Coronary artery (tissue), 2 donors: ENCODE results near the gene TRIM56.
A peak's percentile ranks its signal among the peaks of the same experiment; 100 is the strongest.

Experiments used
- DNase-seq: peaks from one replicate; pipeline ENCODE4 v3.0.0-alpha.2; 2017; ENCODE audit warnings: low spot score
- H3K27ac ChIP-seq, 2 donors: fragments of 200-600 bp; sonication (generic); one replicate each; pipeline ENCODE4 v1.5.1; 2016 to 2019
- H3K4me3 ChIP-seq: fragments of 200-600 bp; sonication (generic); 2 replicates; pipeline ENCODE4 v1.5.1; 2016; ENCODE audit warnings: mild to moderate bottlenecking, moderate library complexity
- TF ChIP-seq, protein P1 (sequence below): fragments of 200-600 bp; sonication (generic); IDR thresholded peaks from one replicate; pipeline ENCODE4 v1.5.1; 2019; ENCODE audit warnings: antibody characterized with exemption

TRIM56 gene

DNA sequence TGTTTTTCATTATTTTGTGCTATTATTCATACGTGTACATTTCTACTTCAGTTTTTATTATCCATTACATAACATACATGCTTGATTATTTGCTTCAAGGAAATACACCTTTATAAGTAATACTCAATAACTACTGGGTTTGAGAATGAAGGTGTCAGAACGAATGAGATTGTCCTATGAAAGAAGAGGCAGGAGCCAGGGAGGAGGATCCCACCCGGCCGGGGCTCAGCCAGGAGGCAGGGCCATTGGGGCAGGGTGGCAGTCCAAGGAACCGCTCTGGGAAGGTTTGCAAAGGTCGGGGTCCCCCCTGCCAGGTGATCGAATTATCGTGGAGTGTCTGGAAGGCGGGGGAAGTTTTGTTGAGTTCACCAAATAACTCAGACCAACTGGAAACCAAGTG lies 9.1 kb downstream of the TRIM56 start:
- peak overlapping the region in 1 of 2 donors; percentile 52 for H3K27ac ChIP-seq
- DNase-seq = no peak
- H3K4me3 ChIP-seq = no peak overlapping the region
- TF ChIP-seq, protein P1, sequence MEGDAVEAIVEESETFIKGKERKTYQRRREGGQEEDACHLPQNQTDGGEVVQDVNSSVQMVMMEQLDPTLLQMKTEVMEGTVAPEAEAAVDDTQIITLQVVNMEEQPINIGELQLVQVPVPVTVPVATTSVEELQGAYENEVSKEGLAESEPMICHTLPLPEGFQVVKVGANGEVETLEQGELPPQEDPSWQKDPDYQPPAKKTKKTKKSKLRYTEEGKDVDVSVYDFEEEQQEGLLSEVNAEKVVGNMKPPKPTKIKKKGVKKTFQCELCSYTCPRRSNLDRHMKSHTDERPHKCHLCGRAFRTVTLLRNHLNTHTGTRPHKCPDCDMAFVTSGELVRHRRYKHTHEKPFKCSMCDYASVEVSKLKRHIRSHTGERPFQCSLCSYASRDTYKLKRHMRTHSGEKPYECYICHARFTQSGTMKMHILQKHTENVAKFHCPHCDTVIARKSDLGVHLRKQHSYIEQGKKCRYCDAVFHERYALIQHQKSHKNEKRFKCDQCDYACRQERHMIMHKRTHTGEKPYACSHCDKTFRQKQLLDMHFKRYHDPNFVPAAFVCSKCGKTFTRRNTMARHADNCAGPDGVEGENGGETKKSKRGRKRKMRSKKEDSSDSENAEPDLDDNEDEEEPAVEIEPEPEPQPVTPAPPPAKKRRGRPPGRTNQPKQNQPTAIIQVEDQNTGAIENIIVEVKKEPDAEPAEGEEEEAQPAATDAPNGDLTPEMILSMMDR = no peak

DNA sequence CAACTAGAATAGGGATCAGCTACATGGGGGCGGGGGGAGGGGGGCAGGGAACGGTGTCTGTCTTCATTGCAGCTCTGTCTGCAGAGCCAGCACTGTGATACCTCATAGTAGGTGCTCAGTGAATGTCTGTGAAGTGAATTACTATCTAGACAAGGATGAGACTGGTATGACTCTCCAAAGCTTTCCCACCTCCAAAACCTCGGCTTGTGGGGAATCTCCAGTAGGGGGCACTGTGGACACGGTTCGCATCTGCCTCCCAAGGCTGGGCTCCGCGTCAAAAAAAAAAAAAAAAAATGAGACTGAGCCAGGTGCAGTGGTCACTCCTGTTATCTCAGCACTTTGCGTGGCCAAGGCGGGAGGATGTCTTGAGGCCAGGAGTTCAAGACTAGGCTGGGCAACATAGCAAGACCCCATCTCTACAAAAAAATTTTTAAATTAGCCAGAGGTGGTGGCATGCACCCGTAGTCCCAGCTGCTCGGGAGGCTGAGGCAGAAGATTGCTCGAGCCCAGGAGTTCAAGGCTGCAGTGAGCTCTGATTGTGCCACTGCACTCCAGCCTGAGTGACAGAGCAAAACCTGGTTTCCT lies 9.6 kb downstream of the TRIM56 start:
- TF ChIP-seq, protein P1 = peak; percentile 59
- Histone ChIP-seq H3K27ac (peak overlapping the region in 1 of 2 donors; percentile 52), H3K4me3 (no peak overlapping the region)
- DNase-seq = no peak

DNA sequence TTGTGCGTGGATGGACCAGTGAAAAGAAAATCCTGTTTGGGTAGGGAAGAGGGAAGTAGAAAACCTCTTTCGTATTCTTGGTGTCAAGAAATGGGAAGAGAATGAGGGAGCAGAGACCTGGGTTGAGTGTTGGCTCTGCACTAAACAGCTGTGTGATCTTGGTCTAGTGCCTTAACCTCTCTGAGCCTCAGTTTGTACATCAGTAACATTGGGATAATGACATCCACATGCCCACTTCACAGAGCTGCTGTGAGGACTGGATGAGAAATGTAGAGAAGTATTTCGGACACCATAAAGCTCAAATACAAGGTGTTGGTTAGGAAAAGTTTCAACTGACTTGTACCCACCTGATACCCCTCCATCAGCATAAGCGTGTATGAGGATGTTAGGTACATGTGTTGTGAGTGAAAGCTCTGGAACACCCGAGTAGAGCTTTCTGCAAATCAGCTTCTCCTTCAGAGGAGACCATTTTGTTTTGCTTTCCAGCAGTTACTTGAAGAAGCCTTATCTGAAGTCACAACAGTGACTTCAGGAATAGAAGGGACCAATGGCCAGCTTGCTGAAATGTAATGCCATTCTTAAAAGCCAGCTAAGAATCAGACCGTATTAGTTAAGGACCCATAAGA lies 11.2 kb downstream of the TRIM56 start:
- no peak overlapping the region for H3K27ac ChIP-seq
- no peak for DNase-seq
- no peak overlapping the region for H3K4me3 ChIP-seq
- TF ChIP-seq, protein P1 = no peak

DNA sequence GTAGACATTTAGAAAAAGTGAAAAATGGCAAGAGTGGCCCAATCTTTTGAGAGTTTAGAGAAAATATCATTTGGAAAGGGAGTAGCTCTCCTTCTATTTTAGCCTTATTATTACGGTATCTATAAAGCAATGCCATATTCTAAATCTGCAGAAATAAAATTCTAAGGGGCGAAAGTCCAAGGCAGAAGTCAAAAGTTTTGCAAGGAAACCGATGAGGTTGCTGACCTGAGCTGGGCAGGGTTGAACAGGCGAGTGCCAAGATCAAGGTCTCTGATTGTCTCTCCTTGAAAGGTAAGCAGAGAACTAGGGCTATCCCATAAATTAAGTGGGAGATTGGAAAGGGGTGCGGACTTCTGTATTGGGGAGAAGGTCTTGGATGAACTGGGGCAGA lies 11.7 kb downstream of the TRIM56 start:
- TF ChIP-seq, protein P1 = no peak
- DNase-seq = no peak
- Histone ChIP-seq H3K4me3 (no peak overlapping the region), H3K27ac (no peak overlapping the region)

DNA sequence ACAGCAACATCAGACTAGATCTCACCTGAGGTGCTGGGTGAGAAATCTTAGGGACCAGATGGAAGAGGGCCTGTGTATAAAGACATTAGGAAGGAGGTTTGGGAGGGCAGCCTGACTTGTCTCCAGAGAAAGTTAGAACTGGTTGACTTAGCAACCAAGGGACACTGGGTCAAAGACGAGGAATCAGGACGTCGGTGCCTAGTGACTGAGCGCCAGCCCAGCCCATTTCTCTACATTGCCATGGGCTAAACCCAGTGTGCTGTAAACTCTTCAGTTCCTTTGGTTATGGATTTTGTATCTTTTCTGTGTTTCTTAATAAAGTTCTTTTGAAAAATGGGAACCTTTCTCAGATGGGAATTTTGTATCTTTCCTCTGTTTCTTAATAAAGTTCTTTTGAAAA lies 12.3 kb downstream of the TRIM56 start:
- DNase-seq = no peak
- TF ChIP-seq, protein P1 = no peak
- Histone ChIP-seq H3K27ac (no peak overlapping the region), H3K4me3 (no peak overlapping the region)

DNA sequence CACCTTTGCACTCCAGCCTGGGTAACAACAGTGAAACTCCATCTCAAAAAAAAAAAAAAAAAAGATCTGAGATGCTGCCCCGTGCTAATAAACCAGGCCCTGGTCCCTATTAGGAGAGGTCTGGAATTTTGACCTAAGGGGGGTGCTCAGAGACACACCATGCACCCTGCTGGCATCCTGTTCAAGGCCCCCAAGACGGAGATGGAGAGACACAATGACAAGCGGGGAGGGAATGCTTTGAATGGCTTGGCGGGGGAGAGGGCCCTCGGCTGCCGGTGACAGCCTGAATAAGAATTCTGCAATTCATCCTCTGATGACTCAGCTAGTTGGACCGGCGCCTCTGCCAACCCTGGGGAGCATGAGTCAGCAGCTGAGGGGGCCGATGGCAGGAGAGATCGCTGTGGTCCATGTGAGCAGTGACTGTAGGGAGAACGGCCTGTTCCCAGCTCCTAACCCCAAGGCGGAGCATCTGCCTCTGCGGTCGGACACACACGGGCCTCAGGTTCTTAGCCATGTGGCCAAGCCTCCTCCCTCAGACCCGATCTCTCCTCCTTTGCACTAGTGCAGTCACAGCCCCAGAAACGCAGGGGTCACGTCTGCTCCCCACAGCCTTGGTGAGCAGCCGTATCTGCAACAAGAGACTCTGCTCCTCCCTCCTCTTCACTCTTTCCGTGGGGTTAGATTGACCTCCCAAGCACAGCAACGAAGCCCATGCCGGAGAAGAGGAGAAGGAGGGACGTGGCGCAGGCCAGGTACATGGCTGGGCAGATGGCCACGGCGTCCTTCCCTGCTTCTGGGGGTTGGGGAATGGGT lies 14.9 kb downstream of the TRIM56 start:
- DNase-seq = peak; percentile 99
- H3K27ac ChIP-seq = peak overlapping the region; percentile 80 to 94
- TF ChIP-seq, protein P1 = no peak
- peak overlapping the region; percentile 38 for H3K4me3 ChIP-seq
